ENCODE measurements around the gene TREH.

The TREH gene

DNA sequence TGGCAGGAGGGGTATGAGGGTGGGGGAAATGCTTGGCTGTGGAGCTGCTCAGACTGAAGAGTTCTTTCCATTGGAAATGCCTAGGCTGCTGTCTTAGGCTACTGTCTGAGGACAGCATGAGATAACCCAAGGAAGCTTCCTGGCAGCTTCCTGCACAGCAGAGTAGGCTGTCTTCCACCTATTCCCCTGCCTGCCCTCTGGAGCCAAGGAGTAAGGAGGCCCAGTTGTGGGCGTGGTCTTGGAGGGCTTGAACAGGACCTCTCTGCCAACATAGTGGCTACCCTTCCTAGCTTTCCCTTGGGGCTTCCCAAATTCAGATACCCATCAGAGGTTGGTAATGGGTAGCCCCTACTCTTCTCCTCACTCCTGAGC is 46.1 kb downstream of the TREH start:
- CTCF ChIA-PET, result no interaction called here
- TF ChIP-seq HDGF (IDR thresholded peaks at IDR 0.05; ENCODE audit: borderline replicate concordance) (no peak), FOXM1 (IDR thresholded peaks at IDR 0.05; ENCODE audit: borderline replicate concordance) (no peak), FOXA1 (IDR thresholded peaks at IDR 0.05) (no peak), CTBP1 (IDR thresholded peaks at IDR 0.05; ENCODE audit: borderline replicate concordance) (no peak), FOXK2 (IDR thresholded peaks at IDR 0.05) (no peak), BHLHE40 (IDR thresholded peaks at IDR 0.05; ENCODE audit: borderline replicate concordance) (no peak), SP1 (IDR thresholded peaks at IDR 0.05) (no peak), TARDBP (IDR thresholded peaks at IDR 0.05) (no peak), L3MBTL2 (conservative IDR thresholded peaks at IDR 0.05) (no peak)
- POLR2A ChIA-PET, result interaction anchor here (3.1 kb wide), 1 partner anchor 11 kb away, joined by 15 read pairs; no protein-coding TSS in a partner anchor
- DNase-seq (ENCODE audit: extremely low spot score), result no peak

DNA sequence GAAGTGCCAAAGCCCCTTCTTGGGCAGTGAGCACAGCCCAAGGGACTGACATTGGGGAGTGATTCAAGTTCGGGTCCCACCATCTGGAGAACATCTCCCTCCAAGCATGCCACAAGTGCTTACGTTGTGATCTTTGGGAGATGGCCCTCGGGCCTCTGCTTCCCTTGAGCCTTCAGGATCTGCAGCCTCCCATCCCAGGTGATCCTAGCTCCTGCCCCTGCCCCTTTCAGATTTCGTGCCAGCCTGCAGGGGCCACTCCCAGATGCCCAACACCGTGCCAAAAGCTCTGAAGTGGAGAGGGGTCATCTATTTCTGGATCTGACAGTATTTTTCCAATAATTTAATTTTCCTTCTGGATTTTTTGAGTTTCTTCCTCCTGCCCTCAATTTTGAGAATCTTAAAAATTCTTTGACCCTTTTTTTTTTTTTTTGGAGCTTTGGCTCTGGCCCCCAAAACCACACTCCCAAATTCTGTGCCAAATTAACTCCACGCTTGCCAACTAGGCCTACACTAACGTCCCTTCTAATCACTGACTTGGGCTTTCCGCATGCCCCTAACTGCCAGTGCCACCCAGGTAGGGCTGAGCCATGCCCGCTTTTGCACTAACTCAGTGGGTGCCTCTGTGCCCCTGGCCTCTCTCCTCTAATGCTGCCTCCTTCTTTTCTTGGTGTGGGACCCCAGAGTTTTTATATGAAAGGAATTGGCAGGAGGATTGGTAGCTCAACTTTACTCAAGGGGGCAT is 46.7 kb downstream of the TREH start:
- no peak for DNase-seq (ENCODE audit: extremely low spot score)
- TF ChIP-seq SP1 (IDR thresholded peaks at IDR 0.05) (no peak), FOXA1 (IDR thresholded peaks at IDR 0.05) (no peak), CTBP1 (IDR thresholded peaks at IDR 0.05; ENCODE audit: borderline replicate concordance) (no peak), ARNT (IDR thresholded peaks at IDR 0.05) (no peak), PKNOX1 (IDR thresholded peaks at IDR 0.05) (no peak), FOXM1 (IDR thresholded peaks at IDR 0.05; ENCODE audit: borderline replicate concordance) (no peak), ELF4 (IDR thresholded peaks at IDR 0.05) (no peak), FOXK2 (IDR thresholded peaks at IDR 0.05) (no peak), BHLHE40 (IDR thresholded peaks at IDR 0.05; ENCODE audit: borderline replicate concordance) (no peak), SUZ12 (IDR thresholded peaks at IDR 0.05) (no peak), TARDBP (IDR thresholded peaks at IDR 0.05) (no peak), NFRKB (IDR thresholded peaks at IDR 0.05) (no peak), L3MBTL2 (conservative IDR thresholded peaks at IDR 0.05) (no peak), HDGF (IDR thresholded peaks at IDR 0.05; ENCODE audit: borderline replicate concordance) (no peak), ZNF384 (IDR thresholded peaks at IDR 0.05) (no peak)
- CTCF ChIA-PET, result no interaction called here
- POLR2A ChIA-PET, result interaction anchor here (1.2 to 3.1 kb wide), 2 partner anchors 11 to 24 kb away, joined by 3 to 15 read pairs; no protein-coding TSS in a partner anchor

- CTCF ChIA-PET, result no interaction called here
- no peak for DNase-seq (ENCODE audit: extremely low spot score)
- TF ChIP-seq TARDBP (IDR thresholded peaks at IDR 0.05), result no peak
- no peak for TF ChIP-seq ARNT (IDR thresholded peaks at IDR 0.05)
- TF ChIP-seq NFRKB (IDR thresholded peaks at IDR 0.05), result no peak
- POLR2A ChIA-PET, result interaction anchor here (0.6 to 3.1 kb wide), 3 partner anchors 9 to 22 kb away, joined by 3 to 15 read pairs (median 3); no protein-coding TSS in a partner anchor
Measured at GRCh38 chr11:118631142-118631909, 48.1 kb downstream of the TREH start.

GRCh38 chr11:118629761-118630661 is 49.4 kb downstream of the TREH start:
- POLR2A ChIA-PET, result no interaction called here

DNA sequence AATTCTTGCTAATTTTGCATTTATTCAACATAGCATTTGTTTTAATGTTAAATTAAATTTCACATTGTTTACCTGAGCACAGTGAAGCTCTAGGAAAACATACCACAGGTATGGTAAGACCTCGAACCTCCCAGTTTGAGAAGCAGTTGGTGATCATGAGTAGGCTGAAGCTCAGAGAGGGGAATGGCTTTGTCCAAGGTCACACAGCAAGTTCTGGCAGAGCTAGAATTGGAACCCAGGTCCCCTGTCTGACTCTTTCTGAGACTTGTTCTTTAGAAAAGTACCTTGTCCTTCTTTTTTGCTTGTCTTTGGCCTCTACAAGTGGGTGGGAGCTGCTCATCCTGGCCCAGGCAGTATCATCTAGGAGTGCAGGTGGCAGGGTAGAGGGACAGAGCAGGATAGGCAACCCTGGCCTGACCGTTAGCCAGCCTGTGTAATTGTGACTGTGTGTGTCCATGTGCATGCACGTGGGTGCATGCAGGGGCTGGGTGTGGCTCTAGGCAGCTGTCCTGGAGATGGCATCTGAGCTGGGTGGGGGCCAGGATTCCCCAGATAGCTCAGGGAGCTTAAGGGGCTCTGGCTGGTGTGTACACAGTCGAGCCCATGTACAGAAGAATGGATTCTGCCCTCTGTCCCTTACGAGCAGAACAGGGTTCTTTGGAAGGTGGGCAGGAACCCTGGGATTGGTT is 50.4 kb downstream of the TREH start:
- POLR2A ChIA-PET, result no interaction called here
- CTCF ChIA-PET, result no interaction called here
- no peak for DNase-seq (ENCODE audit: extremely low spot score)
- TF ChIP-seq TARDBP (IDR thresholded peaks at IDR 0.05), result no peak
- TF ChIP-seq LEF1 (IDR thresholded peaks at IDR 0.05; ENCODE audit: borderline replicate concordance), result no peak
- no peak for TF ChIP-seq BHLHE40 (IDR thresholded peaks at IDR 0.05; ENCODE audit: borderline replicate concordance)
- TF ChIP-seq SUZ12 (IDR thresholded peaks at IDR 0.05), result no peak
- TF ChIP-seq ZNF384 (IDR thresholded peaks at IDR 0.05), result no peak
- no peak for TF ChIP-seq FOXA1 (IDR thresholded peaks at IDR 0.05)
- TF ChIP-seq HDGF (IDR thresholded peaks at IDR 0.05; ENCODE audit: borderline replicate concordance), result no peak
- TF ChIP-seq FOXK2 (IDR thresholded peaks at IDR 0.05), result no peak
- TF ChIP-seq L3MBTL2 (conservative IDR thresholded peaks at IDR 0.05), result no peak
- TF ChIP-seq SP1 (IDR thresholded peaks at IDR 0.05), result no peak
- TF ChIP-seq NFRKB (IDR thresholded peaks at IDR 0.05), result no peak
- no peak for TF ChIP-seq ELF4 (IDR thresholded peaks at IDR 0.05)

More at GRCh38 chr11:118629761-118630661, 49.4 kb downstream of the TREH start:
- no peak for DNase-seq (ENCODE audit: extremely low spot score)
- TF ChIP-seq FOXA1 (IDR thresholded peaks at IDR 0.05) (no peak), ZNF384 (IDR thresholded peaks at IDR 0.05) (no peak), SUZ12 (IDR thresholded peaks at IDR 0.05) (no peak), PKNOX1 (IDR thresholded peaks at IDR 0.05) (no peak), HDGF (IDR thresholded peaks at IDR 0.05; ENCODE audit: borderline replicate concordance) (no peak), CTBP1 (IDR thresholded peaks at IDR 0.05; ENCODE audit: borderline replicate concordance) (no peak), NFRKB (IDR thresholded peaks at IDR 0.05) (no peak), L3MBTL2 (conservative IDR thresholded peaks at IDR 0.05) (no peak), LEF1 (IDR thresholded peaks at IDR 0.05; ENCODE audit: borderline replicate concordance) (no peak), SP1 (IDR thresholded peaks at IDR 0.05) (no peak), BHLHE40 (IDR thresholded peaks at IDR 0.05; ENCODE audit: borderline replicate concordance) (no peak), ARNT (IDR thresholded peaks at IDR 0.05) (no peak), TARDBP (IDR thresholded peaks at IDR 0.05) (no peak), ELF4 (IDR thresholded peaks at IDR 0.05) (no peak), FOXM1 (IDR thresholded peaks at IDR 0.05; ENCODE audit: borderline replicate concordance) (no peak), FOXK2 (IDR thresholded peaks at IDR 0.05) (no peak)
- CTCF ChIA-PET, result no interaction called here

Data from HEK293T (cell line).